Astrocyte of the spinal cord (primary cell): ENCODE data around the gene EMID1.

Experiments
- DNase-seq: peaks from one replicate; pipeline ENCODE4 v3.0.0; 2011; ENCODE audit warnings: low read depth, low spot score
- H3K4me3 ChIP-seq: 2 replicates; pipeline ENCODE4 v1.5.1; 2011; ENCODE audit warnings: low read depth, mild to moderate bottlenecking, low read length, moderate library complexity
- in situ Hi-C: cut with HindIII; loops from 2 replicates; pipeline ENCODE4 v1.10.0; 2017; ENCODE audit warnings: low sequenced_read_pairs
- TF ChIP-seq, protein P1 (sequence below): IDR thresholded peaks from 2 replicates; pipeline ENCODE4 v1.5.1; 2012; ENCODE audit warnings: low read depth, mild to moderate bottlenecking, low read length, inconsistent platforms

EMID1 gene

DNA sequence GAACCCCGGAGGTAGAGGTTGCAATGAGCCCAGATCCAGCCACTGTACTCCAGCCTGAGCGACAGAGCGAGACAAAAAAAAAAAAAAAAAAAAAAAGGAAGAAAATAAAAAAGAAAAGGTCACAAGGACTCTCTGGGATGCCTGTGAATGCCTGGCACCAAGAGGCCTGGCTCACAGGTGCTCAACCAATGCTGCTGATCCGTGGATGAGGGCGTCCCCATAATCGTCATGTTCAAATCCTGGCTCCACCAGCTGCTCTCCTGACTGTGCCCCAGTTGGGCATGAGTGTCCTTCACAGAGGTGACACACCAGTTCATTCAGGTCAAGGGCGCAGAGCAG is 100.1 kb downstream of the EMID1 start:
- TF ChIP-seq, protein P1, sequence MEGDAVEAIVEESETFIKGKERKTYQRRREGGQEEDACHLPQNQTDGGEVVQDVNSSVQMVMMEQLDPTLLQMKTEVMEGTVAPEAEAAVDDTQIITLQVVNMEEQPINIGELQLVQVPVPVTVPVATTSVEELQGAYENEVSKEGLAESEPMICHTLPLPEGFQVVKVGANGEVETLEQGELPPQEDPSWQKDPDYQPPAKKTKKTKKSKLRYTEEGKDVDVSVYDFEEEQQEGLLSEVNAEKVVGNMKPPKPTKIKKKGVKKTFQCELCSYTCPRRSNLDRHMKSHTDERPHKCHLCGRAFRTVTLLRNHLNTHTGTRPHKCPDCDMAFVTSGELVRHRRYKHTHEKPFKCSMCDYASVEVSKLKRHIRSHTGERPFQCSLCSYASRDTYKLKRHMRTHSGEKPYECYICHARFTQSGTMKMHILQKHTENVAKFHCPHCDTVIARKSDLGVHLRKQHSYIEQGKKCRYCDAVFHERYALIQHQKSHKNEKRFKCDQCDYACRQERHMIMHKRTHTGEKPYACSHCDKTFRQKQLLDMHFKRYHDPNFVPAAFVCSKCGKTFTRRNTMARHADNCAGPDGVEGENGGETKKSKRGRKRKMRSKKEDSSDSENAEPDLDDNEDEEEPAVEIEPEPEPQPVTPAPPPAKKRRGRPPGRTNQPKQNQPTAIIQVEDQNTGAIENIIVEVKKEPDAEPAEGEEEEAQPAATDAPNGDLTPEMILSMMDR, result no peak
- in situ Hi-C loops, result no loop called here
- H3K4me3 ChIP-seq, result no peak overlapping the region
- no peak for DNase-seq

DNA sequence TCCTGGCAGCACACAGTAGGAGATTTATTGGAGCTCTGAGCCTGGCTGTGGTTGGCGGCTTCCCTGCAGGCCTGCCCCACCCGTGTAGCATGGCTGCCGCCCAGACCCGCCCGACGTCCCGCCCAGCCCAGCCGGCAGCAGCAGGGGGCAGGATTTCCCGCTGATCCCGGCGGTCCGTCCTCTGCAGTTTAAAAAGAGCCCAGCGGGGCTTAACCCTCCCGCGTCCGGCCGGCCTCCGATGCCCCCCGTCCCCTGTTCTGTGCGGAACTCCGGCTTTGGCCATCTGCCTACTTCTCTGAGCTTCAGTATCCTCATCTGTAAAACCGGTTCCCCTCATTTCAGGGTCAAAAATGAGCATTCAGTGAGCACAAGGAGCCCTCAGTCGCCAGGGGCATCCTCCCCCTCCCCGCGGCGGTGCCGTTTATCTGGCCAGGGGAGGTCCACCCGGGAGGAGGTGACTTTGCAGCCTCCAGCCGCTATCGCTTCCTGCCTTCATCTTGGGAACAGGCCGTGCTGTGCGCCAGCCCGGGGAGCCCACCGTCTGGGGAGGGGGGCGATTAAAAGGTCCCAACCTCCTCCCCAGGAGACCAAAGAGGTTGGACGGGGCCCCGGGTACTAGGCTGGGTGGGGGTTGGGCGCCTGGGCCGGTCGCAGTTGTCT is 100.6 kb downstream of the EMID1 start, which contains the start of gene GAS2L1:
Gene GAS2L1, plus strand, starts transcription at position 476 of the 660 bp plus-strand sequence. CDS start 1,456 bp downstream, outside the sequence.
- TF ChIP-seq, protein P1, result peak; percentile 59
- peak; percentile 87 for DNase-seq
- in situ Hi-C loops, result no loop called here
- peak within 1 kb of the TSS; percentile 62 for H3K4me3 ChIP-seq

DNA sequence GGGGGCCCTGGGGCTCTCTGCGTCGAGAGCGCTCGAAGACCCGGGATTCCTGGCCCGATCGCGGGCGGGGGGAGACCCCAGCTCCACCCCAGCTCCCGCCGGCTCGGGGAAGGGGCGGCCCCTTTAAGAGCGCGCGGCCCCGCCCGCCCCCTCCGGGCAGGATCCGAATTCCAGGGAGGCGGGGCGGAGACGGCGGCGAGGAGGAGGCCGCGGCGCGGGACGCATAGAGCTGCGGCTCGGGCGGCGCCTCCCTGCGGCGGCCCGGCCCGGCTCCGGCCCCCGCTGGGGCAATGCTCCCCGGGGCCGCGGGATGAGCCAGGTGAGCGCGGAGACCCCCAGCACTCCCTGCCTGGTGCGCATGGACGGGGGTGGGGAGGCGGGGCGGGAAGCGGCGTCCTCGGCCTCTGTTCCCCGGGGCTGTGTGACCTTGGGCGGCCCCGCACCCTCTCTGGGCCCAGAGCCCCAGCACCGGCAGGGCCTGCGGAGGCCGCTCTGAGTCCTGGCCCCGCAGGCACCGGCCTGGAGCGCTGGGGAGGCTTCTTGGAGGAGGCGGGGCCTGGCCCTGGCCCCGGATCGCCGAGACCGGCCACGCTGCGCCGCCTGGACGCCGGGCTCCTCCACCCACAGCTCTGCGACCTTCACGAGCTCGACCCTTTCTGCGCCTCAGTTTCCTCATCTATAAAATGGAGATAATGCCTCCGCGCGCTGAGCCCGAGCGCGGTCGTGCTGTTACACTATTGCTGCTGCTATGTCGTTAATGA is 101.3 kb downstream of the EMID1 start:
- TF ChIP-seq, protein P1, result no peak
- peak overlapping the region; percentile 62 for H3K4me3 ChIP-seq
- in situ Hi-C loops, result no loop called here
- DNase-seq, result peak; percentile 83

DNA sequence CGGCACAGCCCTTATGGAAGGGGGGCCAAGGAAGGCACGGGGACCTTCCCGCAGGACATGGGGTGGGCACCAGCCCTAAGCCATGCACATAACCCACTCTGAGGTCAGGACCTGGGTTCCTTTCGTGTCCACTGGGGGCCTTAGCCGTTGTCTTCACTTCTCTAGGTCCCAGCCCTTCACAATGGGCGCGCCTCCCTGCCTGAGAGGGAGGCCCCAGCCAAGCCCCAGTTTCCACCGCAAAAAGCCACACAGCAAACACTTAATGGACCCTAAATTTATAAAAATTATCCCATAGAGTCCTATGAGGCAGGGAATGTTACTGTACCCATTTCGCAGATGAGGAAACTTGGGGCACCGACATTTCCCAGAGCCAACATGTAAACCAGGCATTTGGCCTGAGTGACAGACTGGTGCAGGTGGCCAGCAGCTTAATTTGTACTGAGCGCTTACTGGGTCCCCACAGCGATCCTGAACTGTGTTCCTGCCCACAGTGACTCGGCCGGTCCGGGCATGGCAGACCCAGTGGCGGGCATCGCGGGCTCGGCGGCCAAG is 102.0 kb downstream of the EMID1 start:
- H3K4me3 ChIP-seq, result peak overlapping the region; percentile 62
- TF ChIP-seq, protein P1, result no peak
- DNase-seq, result no peak
- in situ Hi-C loops, result no loop called here

DNA sequence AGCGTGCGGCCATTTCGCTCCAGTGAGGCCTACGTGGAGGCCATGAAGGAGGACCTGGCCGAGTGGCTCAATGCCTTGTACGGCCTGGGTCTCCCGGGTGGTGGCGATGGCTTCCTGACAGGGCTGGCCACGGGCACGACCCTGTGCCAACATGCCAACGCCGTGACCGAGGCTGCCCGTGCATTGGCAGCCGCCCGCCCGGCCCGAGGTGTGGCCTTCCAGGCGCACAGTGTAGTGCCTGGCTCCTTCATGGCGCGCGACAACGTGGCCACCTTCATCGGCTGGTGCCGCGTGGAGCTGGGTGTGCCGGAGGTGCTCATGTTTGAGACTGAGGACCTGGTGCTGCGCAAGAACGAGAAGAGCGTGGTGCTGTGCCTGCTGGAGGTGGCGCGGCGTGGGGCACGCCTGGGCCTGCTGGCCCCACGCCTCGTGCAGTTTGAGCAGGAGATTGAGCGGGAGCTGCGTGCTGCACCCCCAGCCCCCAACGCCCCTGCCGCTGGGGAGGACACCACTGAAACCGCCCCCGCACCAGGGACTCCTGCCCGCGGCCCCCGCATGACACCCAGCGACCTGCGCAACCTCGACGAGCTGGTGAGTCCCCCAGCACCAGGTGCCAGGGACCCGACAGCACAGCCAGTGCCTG is 102.6 kb downstream of the EMID1 start:
- in situ Hi-C loops, result no loop called here
- DNase-seq, result no peak
- H3K4me3 ChIP-seq, result peak overlapping the region; percentile 62
- TF ChIP-seq, protein P1, result no peak

DNA sequence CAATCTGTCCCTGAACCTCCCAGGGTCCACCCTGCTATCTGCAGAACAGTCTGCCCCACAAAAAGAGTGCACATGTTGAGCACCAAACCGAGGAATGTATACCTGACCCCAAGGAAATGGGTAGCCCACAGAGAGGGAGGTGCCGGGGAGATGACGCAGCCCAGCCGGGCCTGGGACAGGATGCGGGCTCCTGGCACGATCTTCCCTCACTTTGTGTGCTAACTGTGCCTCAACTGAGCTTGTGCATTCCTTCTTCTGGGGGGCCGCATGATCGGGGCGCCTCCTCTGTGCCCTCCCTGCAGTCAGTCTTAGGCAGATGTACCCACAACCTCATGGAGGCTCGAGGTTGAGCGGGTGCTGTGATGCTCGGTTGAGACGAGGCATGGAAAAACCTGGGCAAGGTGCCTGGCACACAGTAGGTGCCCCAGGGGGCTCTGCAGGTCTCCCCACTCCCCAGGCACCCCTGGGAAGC is 103.1 kb downstream of the EMID1 start:
- in situ Hi-C loops, result no loop called here
- TF ChIP-seq, protein P1, result no peak
- DNase-seq, result peak; percentile 83
- H3K4me3 ChIP-seq, result peak overlapping the region; percentile 29
